Ectodermal cell (in vitro differentiated cells): Measurements from ENCODE around the gene KLHL29.

Experiments used
- H3K27ac ChIP-seq: 2 replicates; pipeline ENCODE4 v1.7.0; 2013; ENCODE audit warnings: mild to moderate bottlenecking, low read depth, low read length; ENCODE audit not compliant: insufficient read depth, poor library complexity, severe bottlenecking
- H3K27me3 ChIP-seq: 2 replicates; pipeline ENCODE4 v1.7.0; 2013; ENCODE audit warnings: mild to moderate bottlenecking, low read length; ENCODE audit not compliant: insufficient read depth, control insufficient read depth, poor library complexity, severe bottlenecking
- H3K36me3 ChIP-seq: one replicate; pipeline ENCODE4 v1.7.0; 2013; ENCODE audit warnings: low read length; ENCODE audit not compliant: control insufficient read depth, insufficient read depth
- H3K4me1 ChIP-seq: one replicate; pipeline ENCODE4 v1.7.0; 2013; ENCODE audit warnings: low read length; ENCODE audit not compliant: control insufficient read depth, insufficient read depth
- H3K4me3 ChIP-seq: 2 replicates; pipeline ENCODE4 v1.7.0; 2013; ENCODE audit warnings: low read depth, low read length, control low read depth; ENCODE audit not compliant: insufficient read depth
- H3K9me3 ChIP-seq: 2 replicates; pipeline ENCODE4 v1.7.0; 2013; ENCODE audit warnings: mild to moderate bottlenecking, low read length, moderate library complexity; ENCODE audit not compliant: control insufficient read depth
- WGBS, 2 experiments: methylation state at CpG; one replicate each; pipeline ENCODE4 v1.1.7; 2013; ENCODE audit warnings: missing lambda C conversion rate in 2 of 2; 5-methylcytosine and 5-hydroxymethylcytosine counted together

Gene KLHL29

DNA sequence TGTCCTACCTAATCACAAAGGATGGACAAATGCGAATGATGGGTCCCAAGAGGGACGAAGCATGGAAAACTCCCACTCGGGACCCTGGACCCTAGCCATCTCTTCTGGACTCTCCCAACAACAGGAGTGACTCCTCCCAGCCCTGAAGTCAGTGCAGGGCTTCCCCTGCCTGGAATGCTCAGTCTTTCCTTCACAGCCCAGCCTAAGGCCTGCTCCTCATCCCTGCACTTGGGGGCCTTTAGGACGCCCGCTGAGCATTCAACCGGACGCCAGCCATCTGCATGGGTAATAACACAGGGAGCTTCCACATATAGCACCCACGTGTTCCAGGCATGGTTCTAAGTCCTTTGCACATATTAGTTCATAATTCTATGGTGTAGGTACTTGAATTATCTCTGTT, 237.5 kb downstream of the KLHL29 start:
- Histone ChIP-seq H3K36me3 (no peaks in the 10 kb centered on the region), H3K27ac (no peak overlapping the region), H3K27me3 (no peaks in the 10 kb centered on the region), H3K9me3 (no peaks in the 10 kb centered on the region), H3K4me1 (peaks cover 5% of the 10 kb centered on the region), H3K4me3 (no peak overlapping the region)
- WGBS, 2 experiments, result 93 to 96% methylated on average over 8 of the region's 8 CpGs

GRCh38 chr2:23622966-23623675, 238.1 kb downstream of the KLHL29 start:
- WGBS, 2 experiments, result 91 to 93% methylated on average over 14 of the region's 14 CpGs

DNA sequence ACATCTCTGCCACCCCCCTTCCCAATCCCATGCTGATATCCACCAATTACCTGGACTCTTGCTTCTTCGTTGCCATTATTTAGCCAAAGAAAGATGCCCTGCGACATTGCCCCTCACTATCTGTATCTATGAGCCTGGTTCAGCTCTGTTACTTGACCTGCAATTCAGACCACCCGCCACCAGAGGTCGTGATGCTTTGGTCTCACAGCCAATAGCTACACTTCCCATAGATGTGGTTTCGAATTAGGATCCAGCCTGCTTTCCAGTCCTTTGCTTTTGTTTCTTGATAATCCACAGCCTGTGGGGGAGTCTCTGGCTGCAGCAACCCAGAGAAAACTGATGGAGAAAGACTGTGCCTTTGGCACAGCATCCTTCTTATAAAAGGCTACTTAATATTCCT, 239.4 kb downstream of the KLHL29 start:
- Histone ChIP-seq H3K27ac (no peak overlapping the region), H3K4me1 (peaks cover 12% of the 10 kb centered on the region), H3K27me3 (no peaks in the 10 kb centered on the region), H3K4me3 (no peak overlapping the region), H3K36me3 (no peaks in the 10 kb centered on the region), H3K9me3 (no peaks in the 10 kb centered on the region)
- 68 to 72% methylated on average over 5 of the region's 5 CpGs for WGBS, 2 experiments

More at GRCh38 chr2:23622966-23623675, 238.1 kb downstream of the KLHL29 start:
- H3K27ac ChIP-seq, result no peak overlapping the region
- peaks cover 6% of the 10 kb centered on the region for H3K4me1 ChIP-seq
- no peaks in the 10 kb centered on the region for H3K27me3 ChIP-seq
- no peaks in the 10 kb centered on the region for H3K36me3 ChIP-seq
- no peak overlapping the region for H3K4me3 ChIP-seq
- H3K9me3 ChIP-seq, result no peaks in the 10 kb centered on the region

DNA sequence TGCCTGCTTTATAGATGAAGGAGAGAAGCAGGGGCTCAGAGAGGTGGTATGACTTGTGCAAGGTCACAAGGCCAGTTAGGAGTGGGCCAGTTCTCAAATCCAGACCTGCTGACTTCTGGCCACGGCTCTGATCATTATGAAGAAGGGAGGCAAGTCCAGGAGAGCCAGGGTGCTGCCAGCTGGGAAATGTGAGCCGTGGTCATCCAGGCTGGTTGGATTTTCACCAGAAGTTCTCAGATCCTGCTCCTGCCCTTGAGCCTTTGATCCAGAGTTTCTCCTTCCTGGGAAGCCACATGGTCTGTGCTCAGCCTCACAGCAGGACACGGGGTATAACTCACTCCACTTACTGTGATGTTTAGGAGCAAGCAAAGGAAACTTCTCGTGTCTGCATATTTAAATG, 239.9 kb downstream of the KLHL29 start:
- no peak overlapping the region for H3K27ac ChIP-seq
- H3K4me1 ChIP-seq, result peaks cover 18% of the 10 kb centered on the region
- 71 to 75% methylated on average over 4 of the region's 4 CpGs for WGBS, 2 experiments
- no peaks in the 10 kb centered on the region for H3K9me3 ChIP-seq
- no peaks in the 10 kb centered on the region for H3K36me3 ChIP-seq
- H3K4me3 ChIP-seq, result no peak overlapping the region
- H3K27me3 ChIP-seq, result no peaks in the 10 kb centered on the region

DNA sequence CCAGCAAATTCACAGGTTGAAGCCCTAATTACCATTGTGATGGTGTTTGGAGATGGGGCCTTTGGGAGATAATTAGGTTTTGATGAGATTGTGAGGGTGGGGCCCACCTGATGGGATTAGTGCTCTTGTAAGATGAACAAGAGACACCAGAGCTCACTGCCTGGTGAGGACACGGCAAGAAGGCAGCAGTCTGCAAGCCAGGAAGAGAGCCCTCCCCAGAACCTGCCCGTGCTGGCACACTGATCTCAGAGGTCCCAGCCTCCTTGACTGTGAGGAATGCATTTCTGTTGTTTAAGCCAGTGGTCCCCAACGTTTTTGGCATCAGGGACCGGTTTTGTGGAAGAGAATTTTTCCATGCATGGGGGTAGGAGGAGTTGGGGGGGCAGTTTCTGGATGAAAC, 240.7 kb downstream of the KLHL29 start:
- Histone ChIP-seq H3K36me3 (no peaks in the 10 kb centered on the region), H3K27ac (no peak overlapping the region), H3K4me3 (no peak overlapping the region), H3K4me1 (peaks cover 18% of the 10 kb centered on the region), H3K9me3 (no peaks in the 10 kb centered on the region), H3K27me3 (no peaks in the 10 kb centered on the region)
- WGBS, 2 experiments, result 94 to 96% methylated on average over 4 of the region's 4 CpGs

- WGBS, 2 experiments, result 90 to 91% methylated on average over 17 of the region's 17 CpGs
- Histone ChIP-seq H3K9me3 (no peaks in the 10 kb centered on the region), H3K4me1 (peaks cover 18% of the 10 kb centered on the region), H3K4me3 (no peak overlapping the region), H3K27me3 (no peaks in the 10 kb centered on the region), H3K36me3 (no peaks in the 10 kb centered on the region), H3K27ac (no peak overlapping the region)
Observed at GRCh38 chr2:23626701-23627230, 241.8 kb downstream of the KLHL29 start.

- WGBS, 2 experiments, result 76 to 81% methylated on average over 30 of the region's 30 CpGs
- Histone ChIP-seq H3K4me3 (no peak overlapping the region), H3K27me3 (no peaks in the 10 kb centered on the region), H3K27ac (peak overlapping the region; percentile 26), H3K36me3 (no peaks in the 10 kb centered on the region), H3K9me3 (no peaks in the 10 kb centered on the region), H3K4me1 (peaks cover 18% of the 10 kb centered on the region)
Observed at GRCh38 chr2:23627236-23628009, 242.4 kb downstream of the KLHL29 start.

DNA sequence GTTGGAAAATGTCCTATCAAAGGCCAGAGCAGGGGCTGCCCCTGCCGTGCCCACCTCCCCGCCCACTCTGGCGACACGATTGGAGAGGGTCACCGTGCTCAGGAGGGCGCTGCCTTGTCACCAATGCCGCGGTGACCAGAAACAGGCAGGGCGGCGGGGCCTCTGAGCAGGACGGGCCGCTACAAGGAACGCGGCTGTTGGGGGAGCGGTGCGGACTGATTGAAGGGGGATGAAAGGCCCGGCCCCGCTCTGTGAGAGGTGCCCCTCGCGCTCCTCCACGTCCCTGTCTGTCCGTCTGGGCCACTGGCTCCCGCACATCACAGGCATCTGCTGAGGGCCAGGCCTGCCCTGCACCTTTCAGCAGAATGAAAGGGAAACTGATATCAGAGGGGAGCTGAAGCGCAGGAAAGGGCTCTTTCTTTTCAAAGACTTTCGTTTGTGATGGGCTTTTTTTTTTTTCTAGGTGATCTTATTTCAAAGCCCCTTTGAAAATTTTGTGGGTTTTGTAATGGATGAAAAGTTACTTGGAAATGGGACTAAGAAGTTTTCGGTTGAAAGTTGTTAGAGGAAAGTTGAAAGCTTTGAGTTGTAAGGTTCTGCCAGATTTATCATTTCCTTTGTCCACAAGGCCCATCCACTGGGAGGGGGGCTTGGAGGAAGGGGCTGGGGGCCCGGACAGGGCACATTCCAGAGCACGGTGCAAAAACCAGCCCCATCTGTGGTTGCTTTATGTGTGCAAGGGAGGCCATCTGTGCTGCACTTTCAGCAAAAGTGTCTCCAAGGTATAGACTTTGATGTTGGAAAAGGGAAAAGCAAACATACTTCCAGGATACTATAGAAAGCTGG, 244.2 kb downstream of the KLHL29 start:
- Histone ChIP-seq H3K27me3 (no peaks in the 10 kb centered on the region), H3K27ac (peak overlapping the region; percentile 23), H3K4me1 (peaks cover 18% of the 10 kb centered on the region), H3K36me3 (no peaks in the 10 kb centered on the region), H3K9me3 (no peaks in the 10 kb centered on the region), H3K4me3 (no peak overlapping the region)
- 85 to 89% methylated on average over 28 of the region's 28 CpGs for WGBS, 2 experiments

DNA sequence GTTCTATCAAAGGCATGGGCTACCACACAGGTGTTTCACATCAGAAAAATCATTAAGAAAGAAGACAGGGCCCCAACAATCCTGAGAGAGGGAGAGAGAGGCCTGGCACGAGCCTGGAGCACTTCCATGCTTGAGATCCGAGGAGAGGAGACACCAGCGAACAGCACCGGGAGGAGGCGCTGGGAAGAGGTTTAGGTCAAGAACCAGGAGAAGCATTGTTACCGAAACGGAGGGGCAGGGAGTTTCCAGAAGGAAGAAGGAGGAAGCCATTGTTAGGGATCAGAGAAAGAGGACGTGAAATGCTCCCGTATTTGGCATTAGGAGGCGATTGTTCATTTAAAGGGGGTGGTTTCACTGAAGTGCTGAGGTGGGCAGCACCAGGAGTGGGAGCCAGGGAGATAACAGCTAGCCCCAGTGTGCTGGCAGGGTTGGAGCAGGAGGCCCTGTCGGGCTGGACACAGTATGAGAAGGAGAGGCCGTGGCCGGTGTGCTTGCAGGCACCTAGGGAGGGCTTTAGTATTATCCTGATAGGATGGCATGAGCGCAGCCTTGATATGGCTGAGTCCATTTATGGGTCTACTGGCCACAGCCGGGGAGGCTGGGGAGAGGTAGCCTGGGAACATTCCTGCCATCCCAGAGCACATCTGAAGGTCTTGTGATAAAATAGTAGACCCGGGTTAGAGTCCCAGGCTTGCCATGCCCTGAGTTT, 244.9 kb downstream of the KLHL29 start:
- Histone ChIP-seq H3K27ac (no peak overlapping the region), H3K36me3 (no peaks in the 10 kb centered on the region), H3K4me1 (peaks cover 18% of the 10 kb centered on the region), H3K9me3 (no peaks in the 10 kb centered on the region), H3K4me3 (no peak overlapping the region), H3K27me3 (no peaks in the 10 kb centered on the region)
- WGBS, 2 experiments, result 87 to 88% methylated on average over 16 of the region's 16 CpGs
